ENCODE results near the gene EHBP1L1. TPM values are rescaled to one million over a fixed set of nuclear protein-coding genes. Genes with fewer than 3 reads are reported as not detected.

Gene EHBP1L1
- total RNA-seq, 1 donor from 2014 or later: 31.6 TPM

DNA sequence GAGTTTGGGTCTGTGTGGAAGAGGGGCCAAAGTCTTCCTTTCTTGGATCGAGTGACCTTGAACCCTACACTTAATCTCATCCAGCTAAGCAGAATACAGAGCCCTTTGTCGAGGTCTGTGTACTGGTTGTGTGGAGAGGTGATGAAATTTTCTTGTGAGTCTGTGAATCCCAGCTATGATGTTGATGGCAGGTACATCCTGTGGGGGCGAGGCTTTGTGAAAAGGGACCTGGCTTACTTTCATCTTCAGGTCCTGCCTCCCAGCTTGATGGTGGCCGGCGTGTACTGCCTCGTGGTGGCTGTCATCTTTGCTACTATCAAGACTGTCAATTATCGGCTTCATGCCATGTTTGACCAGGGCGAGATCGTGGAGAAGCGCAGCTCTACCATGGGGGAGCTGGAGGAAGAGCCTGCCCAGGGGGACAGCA, 40.7 kb downstream of the EHBP1L1 start:
- FAIRE-seq (no peak), DNase-seq (ENCODE audit: low read depth) (no peak)
- TF ChIP-seq, protein P1, sequence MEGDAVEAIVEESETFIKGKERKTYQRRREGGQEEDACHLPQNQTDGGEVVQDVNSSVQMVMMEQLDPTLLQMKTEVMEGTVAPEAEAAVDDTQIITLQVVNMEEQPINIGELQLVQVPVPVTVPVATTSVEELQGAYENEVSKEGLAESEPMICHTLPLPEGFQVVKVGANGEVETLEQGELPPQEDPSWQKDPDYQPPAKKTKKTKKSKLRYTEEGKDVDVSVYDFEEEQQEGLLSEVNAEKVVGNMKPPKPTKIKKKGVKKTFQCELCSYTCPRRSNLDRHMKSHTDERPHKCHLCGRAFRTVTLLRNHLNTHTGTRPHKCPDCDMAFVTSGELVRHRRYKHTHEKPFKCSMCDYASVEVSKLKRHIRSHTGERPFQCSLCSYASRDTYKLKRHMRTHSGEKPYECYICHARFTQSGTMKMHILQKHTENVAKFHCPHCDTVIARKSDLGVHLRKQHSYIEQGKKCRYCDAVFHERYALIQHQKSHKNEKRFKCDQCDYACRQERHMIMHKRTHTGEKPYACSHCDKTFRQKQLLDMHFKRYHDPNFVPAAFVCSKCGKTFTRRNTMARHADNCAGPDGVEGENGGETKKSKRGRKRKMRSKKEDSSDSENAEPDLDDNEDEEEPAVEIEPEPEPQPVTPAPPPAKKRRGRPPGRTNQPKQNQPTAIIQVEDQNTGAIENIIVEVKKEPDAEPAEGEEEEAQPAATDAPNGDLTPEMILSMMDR (IDR thresholded peaks at IDR 0.05; ENCODE audit: insufficient read depth, low read length, severe bottlenecking): no peak
- Histone ChIP-seq H3K36me3 (ENCODE audit: control insufficient read depth, insufficient read depth, low read length) (peaks cover 31% of the 10 kb centered on the region), H3K4me3 (ENCODE audit: low read depth, low read length) (peak overlapping the region; percentile 88), H3K27me3 (ENCODE audit: control insufficient read depth, insufficient read depth, low read length) (no peaks in the 10 kb centered on the region)

DNA sequence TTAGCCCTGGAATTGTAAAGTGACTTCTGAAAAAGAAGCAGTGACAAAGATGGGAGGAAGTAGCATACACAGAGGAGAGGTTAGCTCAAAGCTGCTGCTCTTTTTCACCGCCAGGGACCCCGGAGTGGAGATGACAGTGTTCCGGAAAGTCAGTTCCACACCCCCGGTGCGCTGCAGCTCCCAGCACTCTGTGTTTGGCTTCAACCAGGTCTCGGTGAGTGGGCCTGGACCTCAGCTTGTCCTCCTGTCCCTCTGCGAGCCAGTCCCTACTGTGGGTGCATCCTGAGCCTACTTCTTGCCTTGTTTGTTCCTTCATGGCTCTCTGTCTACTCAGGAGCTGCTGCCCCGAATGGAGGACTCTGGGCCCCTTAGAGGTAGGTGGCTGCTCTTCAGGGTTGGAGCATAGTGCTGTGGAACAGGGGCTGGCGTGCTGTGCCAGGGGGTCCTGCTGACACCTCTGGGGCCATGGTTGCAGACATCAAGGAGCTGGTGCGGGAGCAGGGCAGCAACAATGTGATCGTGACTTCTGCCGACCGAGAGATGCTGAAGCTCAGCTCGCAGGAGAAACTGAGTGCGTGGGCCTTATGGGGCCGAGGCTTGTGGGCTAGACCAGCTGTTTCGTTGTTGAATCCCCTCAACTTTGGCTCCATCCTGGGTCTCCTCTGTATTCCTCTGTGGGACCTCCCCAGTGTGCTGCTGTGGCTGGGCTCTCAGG, 41.4 kb downstream of the EHBP1L1 start:
- DNase-seq (ENCODE audit: low read depth) (no peak), FAIRE-seq (no peak)
- peaks cover 34% of the 10 kb centered on the region for H3K36me3 ChIP-seq (ENCODE audit: control insufficient read depth, insufficient read depth, low read length)
- H3K27me3 ChIP-seq (ENCODE audit: control insufficient read depth, insufficient read depth, low read length): no peaks in the 10 kb centered on the region
- TF ChIP-seq, protein P1 (IDR thresholded peaks at IDR 0.05; ENCODE audit: insufficient read depth, low read length, severe bottlenecking): no peak
- no peak overlapping the region for H3K4me3 ChIP-seq (ENCODE audit: low read depth, low read length)

DNA sequence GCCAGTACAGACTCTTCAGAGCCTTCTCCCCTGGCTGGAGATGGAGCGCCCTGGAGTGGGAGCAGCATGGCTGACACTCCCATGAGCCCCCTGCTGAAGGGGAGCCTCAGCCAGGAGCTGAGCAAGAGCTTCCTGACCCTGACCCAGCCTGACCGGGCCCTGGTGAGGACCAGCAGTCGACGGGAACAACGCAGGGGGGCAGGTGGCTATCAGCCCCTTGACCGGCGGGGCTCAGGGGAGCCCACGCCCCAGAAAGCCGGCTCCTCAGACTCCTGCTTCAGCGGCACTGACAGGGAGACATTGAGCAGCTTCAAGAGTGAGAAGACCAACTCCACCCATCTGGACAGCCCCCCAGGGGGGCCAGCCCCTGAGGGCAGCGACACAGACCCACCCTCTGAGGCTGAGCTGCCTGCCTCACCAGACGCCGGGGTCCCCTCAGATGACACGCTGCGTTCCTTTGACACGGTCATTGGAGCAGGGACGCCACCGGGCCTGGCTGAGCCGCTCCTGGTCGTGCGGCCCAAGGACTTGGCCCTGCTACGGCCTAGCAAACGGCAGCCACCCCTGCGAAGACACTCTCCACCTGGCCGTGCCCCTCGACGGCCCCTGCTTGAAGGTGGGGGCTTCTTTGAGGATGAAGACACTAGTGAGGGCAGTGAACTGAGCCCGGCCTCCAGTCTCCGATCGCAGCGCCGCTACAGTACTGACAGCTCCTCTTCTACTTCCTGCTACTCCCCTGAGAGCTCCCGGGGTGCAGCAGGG, 42.3 kb downstream of the EHBP1L1 start:
- Histone ChIP-seq H3K27me3 (ENCODE audit: control insufficient read depth, insufficient read depth, low read length) (no peaks in the 10 kb centered on the region), H3K36me3 (ENCODE audit: control insufficient read depth, insufficient read depth, low read length) (peaks cover 35% of the 10 kb centered on the region), H3K4me3 (ENCODE audit: low read depth, low read length) (no peak overlapping the region)
- DNase-seq (ENCODE audit: low read depth): no peak
- TF ChIP-seq, protein P1 (IDR thresholded peaks at IDR 0.05; ENCODE audit: insufficient read depth, low read length, severe bottlenecking): no peak
- FAIRE-seq: no peak

DNA sequence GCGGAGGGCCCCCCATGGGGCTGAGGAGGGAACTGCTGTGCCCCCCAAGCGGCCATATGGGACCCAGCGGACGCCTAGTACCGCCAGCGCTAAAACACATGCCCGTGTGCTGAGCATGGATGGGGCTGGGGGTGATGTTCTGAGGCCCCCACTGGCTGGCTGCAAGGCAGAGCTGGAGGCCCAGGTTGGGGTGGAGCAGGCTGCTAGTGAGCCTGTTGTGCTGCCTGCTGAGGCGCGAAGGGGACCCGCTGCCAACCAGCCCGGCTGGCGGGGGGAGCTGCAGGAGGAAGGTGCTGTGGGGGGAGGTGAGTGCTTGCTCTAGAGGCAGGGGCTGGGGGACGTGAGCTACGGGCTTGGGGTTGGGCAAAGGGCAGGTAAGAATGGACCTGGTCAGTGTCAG, 42.9 kb downstream of the EHBP1L1 start:
- DNase-seq (ENCODE audit: low read depth) (no peak), FAIRE-seq (no peak)
- Histone ChIP-seq H3K36me3 (ENCODE audit: control insufficient read depth, insufficient read depth, low read length) (peaks cover 37% of the 10 kb centered on the region), H3K27me3 (ENCODE audit: control insufficient read depth, insufficient read depth, low read length) (no peaks in the 10 kb centered on the region), H3K4me3 (ENCODE audit: low read depth, low read length) (no peak overlapping the region)
- TF ChIP-seq, protein P1 (IDR thresholded peaks at IDR 0.05; ENCODE audit: insufficient read depth, low read length, severe bottlenecking): no peak

DNA sequence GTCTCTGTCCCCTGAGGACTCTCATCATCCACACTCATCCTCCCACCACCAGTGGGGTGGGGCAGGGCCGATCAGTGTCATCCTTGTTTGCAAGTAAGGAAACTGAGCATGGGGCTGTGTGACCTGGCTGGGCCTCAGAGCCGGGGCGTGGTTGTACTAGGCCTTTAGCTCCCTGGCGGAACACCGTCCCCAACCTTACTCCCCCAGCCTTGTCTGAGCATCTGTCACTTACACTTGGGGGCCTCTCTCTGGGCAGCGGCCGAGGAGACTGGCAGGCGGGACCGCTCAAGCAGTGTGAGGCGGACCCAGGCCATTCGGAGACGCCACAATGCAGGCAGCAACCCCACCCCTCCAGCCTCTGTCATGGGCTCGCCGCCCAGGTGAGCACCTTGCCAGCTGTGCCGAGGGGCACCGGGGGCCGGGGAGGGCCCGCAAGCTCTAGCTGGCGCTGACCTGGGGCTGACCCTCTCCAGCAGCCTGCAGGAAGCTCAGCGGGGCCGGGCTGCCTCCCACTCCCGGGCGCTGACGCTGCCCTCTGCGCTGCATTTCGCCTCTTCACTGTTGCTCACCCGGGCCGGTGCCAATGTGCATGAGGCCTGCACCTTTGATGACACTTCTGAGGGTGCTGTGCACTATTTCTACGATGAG, 43.6 kb downstream of the EHBP1L1 start:
- no peaks in the 10 kb centered on the region for H3K27me3 ChIP-seq (ENCODE audit: control insufficient read depth, insufficient read depth, low read length)
- TF ChIP-seq, protein P1 (IDR thresholded peaks at IDR 0.05; ENCODE audit: insufficient read depth, low read length, severe bottlenecking): no peak
- H3K4me3 ChIP-seq (ENCODE audit: low read depth, low read length): no peak overlapping the region
- peaks cover 44% of the 10 kb centered on the region for H3K36me3 ChIP-seq (ENCODE audit: control insufficient read depth, insufficient read depth, low read length)
- FAIRE-seq (peak; percentile 77), DNase-seq (ENCODE audit: low read depth) (no peak)
